ENCODE data around the gene SH2D4B.

SH2D4B gene

GRCh38 chr10:80535671-80536360, 1.9 kb upstream of the SH2D4B start:
- H3K4me3 ChIP-seq (ENCODE audit: low read length) = peak overlapping the region; percentile 40
- peak; percentile 59 for TF ChIP-seq CTCF (conservative IDR thresholded peaks at IDR 0.05; ENCODE audit: low read depth, low read length)
- DNase-seq (ENCODE audit: low read depth) = no peak

GRCh38 chr10:80536361-80536835, 1.3 kb upstream of the SH2D4B start:
- DNase-seq (ENCODE audit: low read depth) = no peak
- peak overlapping the region; percentile 40 for H3K4me3 ChIP-seq (ENCODE audit: low read length)
- no peak for TF ChIP-seq CTCF (conservative IDR thresholded peaks at IDR 0.05; ENCODE audit: low read depth, low read length)

GRCh38 chr10:80537086-80537735, 491 bp upstream of the SH2D4B start:
- no peak for DNase-seq (ENCODE audit: low read depth)
- no peak overlapping the region for H3K4me3 ChIP-seq (ENCODE audit: low read length)
- TF ChIP-seq CTCF (conservative IDR thresholded peaks at IDR 0.05; ENCODE audit: low read depth, low read length) = no peak

- no peak for DNase-seq (ENCODE audit: low read depth)
Observed at GRCh38 chr10:80538481-80539185, 931 bp downstream of the SH2D4B start.

GRCh38 chr10:80539421-80540031, 1.8 kb downstream of the SH2D4B start:
- no peak for DNase-seq (ENCODE audit: low read depth)
- no peak overlapping the region for H3K4me3 ChIP-seq (ENCODE audit: low read length)
- no peak for TF ChIP-seq CTCF (conservative IDR thresholded peaks at IDR 0.05; ENCODE audit: low read depth, low read length)

More at GRCh38 chr10:80538481-80539185, 931 bp downstream of the SH2D4B start:
- TF ChIP-seq CTCF (conservative IDR thresholded peaks at IDR 0.05; ENCODE audit: low read depth, low read length) = no peak
- no peak overlapping the region for H3K4me3 ChIP-seq (ENCODE audit: low read length)

GRCh38 chr10:80540136-80540535, 2.4 kb downstream of the SH2D4B start:
- TF ChIP-seq CTCF (conservative IDR thresholded peaks at IDR 0.05; ENCODE audit: low read depth, low read length) = no peak
- no peak for DNase-seq (ENCODE audit: low read depth)
- no peak overlapping the region for H3K4me3 ChIP-seq (ENCODE audit: low read length)
